Measurements from ENCODE around the gene SLC43A1.
A peak's percentile ranks its signal among the peaks of the same experiment; 100 is the strongest.
"Not testable (repeated sequence)": the region's sequence is repeated elsewhere in the genome, so short reads cannot be mapped to it uniquely, and the experiment has no call there.

The SLC43A1 gene

DNA sequence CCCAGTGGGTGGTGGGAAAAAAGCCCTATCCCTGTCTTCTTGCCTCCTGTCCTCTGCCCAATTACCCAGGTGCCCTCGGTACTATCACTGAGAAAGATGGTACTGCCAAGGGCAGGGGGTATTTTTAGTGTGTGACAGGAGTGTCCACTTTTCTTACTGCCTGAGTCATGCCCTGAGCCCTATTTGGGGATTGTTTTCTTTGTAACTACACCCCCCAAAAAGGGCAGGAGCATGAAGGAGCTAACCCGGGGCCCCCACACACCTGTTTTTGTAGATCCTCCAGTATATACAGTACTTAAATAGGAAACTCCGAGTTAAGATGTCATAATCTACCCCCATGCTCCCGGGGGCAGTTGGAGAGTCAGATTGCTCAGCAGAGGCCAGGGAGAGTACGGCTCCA is 25.7 kb upstream of the SLC43A1 start:
- peaks cover 1% of the 10 kb centered on the region for H3K36me3 Mint-ChIP-seq (ENCODE audit: low read depth)
- H3K27ac Mint-ChIP-seq: no peak overlapping the region
- no peaks in the 10 kb centered on the region for H3K4me1 Mint-ChIP-seq

DNA sequence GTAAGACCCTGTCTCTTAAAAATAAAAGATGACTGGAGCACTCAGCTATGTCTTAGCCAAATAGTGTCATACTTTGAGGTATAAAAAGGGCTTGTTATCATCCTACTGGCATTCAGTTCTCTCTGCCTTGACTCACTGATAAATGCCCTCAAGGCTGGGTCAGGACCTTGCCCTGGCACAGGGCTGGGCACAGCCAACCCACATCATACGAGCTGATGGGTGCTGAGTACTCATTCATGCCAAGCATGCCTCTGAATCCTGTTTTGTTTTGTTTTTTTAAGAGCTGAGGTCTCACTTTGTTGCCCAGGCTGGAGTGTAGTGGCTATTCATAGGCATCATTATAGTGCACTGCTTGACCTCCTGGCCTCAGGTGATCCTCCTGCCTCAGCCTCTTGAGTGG is 23.8 kb upstream of the SLC43A1 start:
- Mint-ChIP-seq H3K36me3 (ENCODE audit: low read depth) (peaks cover 1% of the 10 kb centered on the region), H3K4me3 (no peak overlapping the region), H3K9me3 (no peaks in the 10 kb centered on the region), H3K27me3 (no peaks in the 10 kb centered on the region), H3K4me1 (no peaks in the 10 kb centered on the region), H3K27ac (no peak overlapping the region)
- DNase-seq (no peak), ATAC-seq (no peak)

More for the DNA sequence above, 25.7 kb upstream of the SLC43A1 start:
- Mint-ChIP-seq H3K27me3 (no peaks in the 10 kb centered on the region), H3K9me3 (no peaks in the 10 kb centered on the region), H3K4me3 (no peak overlapping the region)
- DNase-seq (no peak), ATAC-seq (no peak)

- DNase-seq (no peak), ATAC-seq (peak; percentile 13)
- peaks cover 2% of the 10 kb centered on the region for H3K36me3 Mint-ChIP-seq (ENCODE audit: low read depth)
- H3K9me3 Mint-ChIP-seq: no peaks in the 10 kb centered on the region
- no peaks in the 10 kb centered on the region for H3K27me3 Mint-ChIP-seq
- no peak within 1 kb of the TSS for H3K4me3 Mint-ChIP-seq
- H3K27ac Mint-ChIP-seq: no peak within 1 kb of the TSS
- H3K4me1 Mint-ChIP-seq: peaks cover under 1% of the 10 kb centered on the region
These were observed 21.6 kb upstream of the SLC43A1 start, which contains the start of gene SMTNL1 for GRCh38 chr11:57536947-57537619. Gene SMTNL1 (plus strand): TSS chr11:57537595. CDS start chr11:57542643, 5,048 bp downstream.

DNA sequence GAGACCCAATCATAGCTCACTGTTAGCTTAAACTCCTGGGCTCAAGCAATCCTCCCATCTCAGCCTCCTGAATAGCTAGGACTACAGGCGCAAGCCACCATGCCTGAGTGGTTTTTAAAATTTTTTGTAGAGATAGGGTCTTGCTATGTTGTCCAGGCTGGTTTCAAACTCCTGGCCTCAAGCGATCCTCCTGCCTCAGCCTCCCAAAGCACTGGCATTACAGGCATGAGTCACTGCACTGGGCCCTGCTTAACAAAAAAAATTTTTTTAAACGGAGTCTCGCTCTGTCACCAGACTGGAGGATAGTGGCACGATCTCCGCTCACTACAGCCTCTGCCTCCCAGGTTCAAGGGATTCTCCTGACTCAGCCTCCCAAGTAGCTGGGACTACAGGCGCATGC is 18.9 kb upstream of the SLC43A1 start:
- DNase-seq; H3K9me3 Mint-ChIP-seq; ATAC-seq; H3K27ac Mint-ChIP-seq; H3K27me3 Mint-ChIP-seq; H3K4me3 Mint-ChIP-seq; H3K36me3 Mint-ChIP-seq (ENCODE audit: low read depth): not testable (repeated sequence)
- peaks cover 14% of the 10 kb centered on the region for H3K4me1 Mint-ChIP-seq

- DNase-seq: peak; percentile 88
- peak within 1 kb of the TSS; percentile 94 for H3K27ac Mint-ChIP-seq
- ATAC-seq: peak; percentile 99
- H3K4me1 Mint-ChIP-seq: peaks cover 30% of the 10 kb centered on the region
- H3K9me3 Mint-ChIP-seq: no peaks in the 10 kb centered on the region
- H3K36me3 Mint-ChIP-seq (ENCODE audit: low read depth): peaks cover 27% of the 10 kb centered on the region
- no peaks in the 10 kb centered on the region for H3K27me3 Mint-ChIP-seq
- H3K4me3 Mint-ChIP-seq: peak within 1 kb of the TSS; percentile 88
These were observed 15.3 kb upstream of the SLC43A1 start, which contains the start of gene TIMM10 for GRCh38 chr11:57530596-57531507. Gene TIMM10 (minus strand): TSS chr11:57530754. CDS start chr11:57530189, 565 bp downstream.

DNA sequence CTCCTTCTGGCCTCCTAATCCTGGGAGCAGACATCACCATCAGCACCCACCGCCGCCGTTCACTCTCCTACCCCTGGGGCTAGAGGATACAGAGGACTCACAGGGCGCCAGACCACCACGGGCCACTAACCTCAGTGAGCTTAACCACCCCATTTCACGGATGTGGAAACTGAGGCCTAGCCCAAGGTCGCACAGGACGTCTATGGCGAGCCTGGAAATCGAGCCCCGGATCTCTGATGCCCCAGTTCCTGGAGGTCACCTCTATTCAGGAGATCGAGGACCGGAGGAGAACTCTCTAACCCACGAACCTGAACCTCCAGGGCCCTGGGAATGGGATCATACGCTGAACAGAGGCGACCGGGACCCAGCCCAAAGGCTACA is 14.7 kb upstream of the SLC43A1 start:
- Mint-ChIP-seq H3K9me3 (no peaks in the 10 kb centered on the region), H3K27ac (peak overlapping the region; percentile 94), H3K27me3 (no peaks in the 10 kb centered on the region), H3K4me3 (peak overlapping the region; percentile 88), H3K4me1 (peaks cover 30% of the 10 kb centered on the region), H3K36me3 (ENCODE audit: low read depth) (peaks cover 27% of the 10 kb centered on the region)
- ATAC-seq: no peak
- peak; percentile 11 for DNase-seq

- no peaks in the 10 kb centered on the region for H3K27me3 Mint-ChIP-seq
- DNase-seq (no peak), ATAC-seq (no peak)
- H3K27ac Mint-ChIP-seq: peak overlapping the region; percentile 26
- no peaks in the 10 kb centered on the region for H3K9me3 Mint-ChIP-seq
- peaks cover 30% of the 10 kb centered on the region for H3K4me1 Mint-ChIP-seq
- H3K36me3 Mint-ChIP-seq (ENCODE audit: low read depth): peaks cover 29% of the 10 kb centered on the region
- H3K4me3 Mint-ChIP-seq: peak overlapping the region; percentile 88
These were observed 13.5 kb upstream of the SLC43A1 start for GRCh38 chr11:57529012-57529411.

- no peak for ATAC-seq
- Mint-ChIP-seq H3K36me3 (ENCODE audit: low read depth) (peaks cover 27% of the 10 kb centered on the region), H3K4me1 (peaks cover 30% of the 10 kb centered on the region), H3K27ac (peak overlapping the region; percentile 61), H3K4me3 (no peak overlapping the region), H3K9me3 (no peaks in the 10 kb centered on the region), H3K27me3 (no peaks in the 10 kb centered on the region)
- peak; percentile 80 for DNase-seq
These were observed 11.6 kb upstream of the SLC43A1 start for GRCh38 chr11:57527056-57527631.

GRCh38 chr11:57523419-57523818 is 7.9 kb upstream of the SLC43A1 start:
- ATAC-seq: no peak
- DNase-seq: no peak
- Mint-ChIP-seq H3K9me3 (no peaks in the 10 kb centered on the region), H3K27ac (no peak overlapping the region), H3K4me1 (peaks cover 7% of the 10 kb centered on the region), H3K4me3 (no peak overlapping the region), H3K27me3 (no peaks in the 10 kb centered on the region), H3K36me3 (ENCODE audit: low read depth) (peaks cover 13% of the 10 kb centered on the region)

DNA sequence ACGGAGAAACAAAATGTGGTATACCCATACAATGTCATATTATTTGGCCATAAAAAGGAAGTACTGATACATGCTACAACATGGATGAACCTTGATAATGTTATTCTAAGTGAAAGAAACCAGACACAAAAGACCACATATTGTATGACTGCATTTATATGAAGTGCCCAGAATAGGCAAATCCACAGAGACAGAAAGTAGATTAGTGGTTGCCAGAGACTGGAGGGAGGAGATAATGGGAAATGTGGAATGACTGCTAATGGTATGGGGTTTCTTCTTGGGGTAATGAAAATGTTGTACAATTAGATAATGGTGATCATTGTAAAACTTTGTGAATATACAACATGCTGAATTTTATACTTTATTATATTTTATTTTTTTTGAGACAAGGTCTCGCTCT is 5.6 kb upstream of the SLC43A1 start:
- Mint-ChIP-seq H3K4me1 (peaks cover 2% of the 10 kb centered on the region), H3K4me3 (no peak overlapping the region), H3K36me3 (ENCODE audit: low read depth) (peaks cover 2% of the 10 kb centered on the region), H3K9me3 (no peaks in the 10 kb centered on the region), H3K27ac (no peak overlapping the region), H3K27me3 (no peaks in the 10 kb centered on the region)
- DNase-seq: no peak
- no peak for ATAC-seq

DNA sequence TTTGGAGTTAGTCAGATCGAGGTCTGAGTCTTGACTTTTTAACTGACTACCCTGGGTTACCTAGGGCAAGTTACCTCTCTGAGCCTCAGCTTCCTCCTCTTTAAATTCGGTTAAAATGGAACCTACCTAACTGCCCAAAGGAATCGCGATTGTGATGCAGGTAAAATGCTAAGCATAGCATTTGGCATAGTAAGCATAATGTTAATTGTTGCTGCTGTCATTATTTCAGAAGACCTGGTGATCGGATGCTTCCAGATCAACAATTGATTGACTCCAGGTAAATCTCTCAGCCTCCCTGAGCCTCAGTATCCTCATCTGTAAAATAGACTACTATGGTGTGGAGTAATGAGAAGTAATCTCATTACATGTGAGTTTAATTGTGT is 550 bp upstream of the SLC43A1 start:
- Mint-ChIP-seq H3K27ac (peak overlapping the region; percentile 87), H3K9me3 (no peaks in the 10 kb centered on the region), H3K36me3 (ENCODE audit: low read depth) (peaks cover 3% of the 10 kb centered on the region), H3K4me1 (peaks cover 31% of the 10 kb centered on the region), H3K4me3 (peak overlapping the region; percentile 97), H3K27me3 (no peaks in the 10 kb centered on the region)
- DNase-seq: no peak
- ATAC-seq: no peak

- Mint-ChIP-seq H3K27ac (peak overlapping the region; percentile 96), H3K4me3 (peak overlapping the region; percentile 97), H3K9me3 (no peaks in the 10 kb centered on the region), H3K27me3 (no peaks in the 10 kb centered on the region), H3K36me3 (ENCODE audit: low read depth) (peaks cover 6% of the 10 kb centered on the region), H3K4me1 (peaks cover 31% of the 10 kb centered on the region)
- peak; percentile 65 for DNase-seq
- peak; percentile 65 for ATAC-seq
These were observed 767 bp downstream of the SLC43A1 start for GRCh38 chr11:57514538-57515331.

DNA sequence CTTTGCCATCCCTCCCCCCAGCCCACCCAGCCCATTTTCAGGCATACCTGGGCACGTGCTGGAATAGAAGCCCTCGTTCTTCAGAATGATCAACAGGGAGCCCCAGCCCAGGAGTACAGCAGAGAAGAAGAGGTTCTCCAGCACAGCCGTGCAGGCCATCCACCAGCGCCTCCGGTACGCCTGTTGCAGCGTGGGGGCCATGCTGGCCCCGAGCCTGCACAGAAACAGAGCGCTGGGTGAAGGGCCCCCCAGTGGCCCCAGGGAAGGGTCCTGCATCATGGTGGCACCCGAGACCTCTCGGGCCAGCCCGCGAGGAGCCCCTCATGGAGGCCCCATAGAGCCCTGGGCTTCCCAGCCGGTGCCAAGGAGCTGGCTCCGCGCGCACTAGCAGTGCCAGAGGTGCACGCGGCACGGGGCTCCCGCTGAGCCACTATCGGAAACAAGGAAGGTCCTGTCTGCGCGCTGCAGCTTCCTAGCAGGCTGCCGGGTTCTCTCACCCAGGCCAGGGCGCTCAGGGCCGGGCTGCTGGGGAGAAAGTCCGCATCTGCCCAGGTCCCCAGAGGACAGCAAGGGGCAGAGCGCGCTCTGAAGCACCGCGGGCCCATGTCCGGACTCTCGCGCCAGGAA is 1.5 kb downstream of the SLC43A1 start:
- Mint-ChIP-seq H3K36me3 (ENCODE audit: low read depth) (peaks cover 7% of the 10 kb centered on the region), H3K27me3 (no peaks in the 10 kb centered on the region), H3K4me1 (peaks cover 31% of the 10 kb centered on the region), H3K9me3 (no peaks in the 10 kb centered on the region), H3K4me3 (peak overlapping the region; percentile 97), H3K27ac (peak overlapping the region; percentile 96)
- peak; percentile 42 for DNase-seq
- peak; percentile 35 for ATAC-seq

- Mint-ChIP-seq H3K27ac (no peak overlapping the region), H3K4me3 (peak overlapping the region; percentile 97), H3K27me3 (no peaks in the 10 kb centered on the region), H3K9me3 (no peaks in the 10 kb centered on the region), H3K4me1 (peaks cover 31% of the 10 kb centered on the region), H3K36me3 (ENCODE audit: low read depth) (peaks cover 7% of the 10 kb centered on the region)
- no peak for ATAC-seq
- DNase-seq: no peak
These were observed 2.1 kb downstream of the SLC43A1 start for GRCh38 chr11:57513452-57513795.

All from activated naive CD8-positive, alpha-beta T cell treated with anti-CD3 and anti-CD28 coated beads, Interleukin-2, amount 50 U/mL, for 24 hours (primary cell).